Gastroesophageal sphincter (tissue), 4 donors: ENCODE results near the gene CNGB1. TPM values are rescaled to one million over a fixed set of nuclear protein-coding genes. Genes with fewer than 3 reads are reported as not detected.

Experiments used
- ATAC-seq: fragments of 150-250 bp; one replicate; pipeline ENCODE4 v1.9.1; 2016; ENCODE audit warnings: mild to moderate bottlenecking, moderate library complexity
- H3K27ac ChIP-seq, 4 donors: fragments of 200-600 bp; sonication (generic) in 3 of 4; 1 replicate in 3 of 4; 2 replicates in 1 of 4; pipeline ENCODE4 v1.5.1; 2016 to 2019
- H3K27me3 ChIP-seq: fragments of 200-600 bp; sonication (generic); one replicate; pipeline ENCODE4 v1.5.1; 2019
- H3K36me3 ChIP-seq, 2 donors: fragments of 200-600 bp; sonication (generic); one replicate each; pipeline ENCODE4 v1.5.1; 2019; ENCODE audit warnings: control low read depth in 1 of 2
- H3K4me1 ChIP-seq, 3 donors: fragments of 200-600 bp; sonication (generic); 1 replicate in 2 of 3; 2 replicates in 1 of 3; pipeline ENCODE4 v1.5.1; 2016 to 2019; ENCODE audit warnings: control low read depth in 2 of 3
- H3K4me3 ChIP-seq, 2 donors: fragments of 200-600 bp; sonication (generic); one replicate each; pipeline ENCODE4 v1.5.1; 2019; ENCODE audit warnings: mild to moderate bottlenecking in 1 of 2, moderate library complexity in 1 of 2
- H3K9me3 ChIP-seq, 3 donors: fragments of 200-600 bp; sonication (generic); one replicate each; pipeline ENCODE4 v1.5.1; 2017 to 2019; ENCODE audit warnings: control low read depth in 2 of 3
- EP300 ChIP-seq: sonication (generic); formaldehyde crosslinking; IDR thresholded peaks from one replicate; pipeline ENCODE4 v1.6.1; 2017; ENCODE audit warnings: antibody characterized with exemption, mild to moderate bottlenecking
- POLR2A ChIP-seq, 2 donors: fragments of 450-650 bp; IDR thresholded peaks; one replicate each; pipeline ENCODE4 v1.6.1; 2017; ENCODE audit warnings: antibody characterized with exemption in 2 of 2, mild to moderate bottlenecking in 2 of 2, moderate library complexity in 1 of 2
- POLR2AphosphoS5 ChIP-seq: sonication (generic); formaldehyde crosslinking; IDR thresholded peaks from one replicate; pipeline ENCODE4 v1.6.1; 2017; ENCODE audit warnings: antibody characterized with exemption
- whole genome bisulfite sequencing, 2 donors: methylation state at CpG; one replicate each; pipeline ENCODE4 v1.1.5; 2018; ENCODE audit warnings: low coverage in 1 of 2; 5-methylcytosine and 5-hydroxymethylcytosine counted together
- total RNA-seq, 4 donors: library from RNA; depleted of rRNA; stranded (reverse); fragments of >200 nt; gene quantifications; one replicate each; pipeline ENCODE4 v1.1.0, GENCODE V29; 2016
- TF ChIP-seq, protein P1 (sequence below), 4 experiments: fragments of 200-600 bp in 2 of 4; fragments of 450-650 bp in 2 of 4; sonication (generic) in 1 of 4; IDR thresholded peaks; one replicate each; pipeline ENCODE4 v1.5.1; 2017 to 2019; ENCODE audit warnings: antibody characterized with exemption in 4 of 4, mild to moderate bottlenecking in 2 of 4, moderate library complexity in 2 of 4

CNGB1 gene
- total RNA-seq, 4 donors from 2014 or later = 0.15 to 0.67 TPM; not detected in 2

DNA sequence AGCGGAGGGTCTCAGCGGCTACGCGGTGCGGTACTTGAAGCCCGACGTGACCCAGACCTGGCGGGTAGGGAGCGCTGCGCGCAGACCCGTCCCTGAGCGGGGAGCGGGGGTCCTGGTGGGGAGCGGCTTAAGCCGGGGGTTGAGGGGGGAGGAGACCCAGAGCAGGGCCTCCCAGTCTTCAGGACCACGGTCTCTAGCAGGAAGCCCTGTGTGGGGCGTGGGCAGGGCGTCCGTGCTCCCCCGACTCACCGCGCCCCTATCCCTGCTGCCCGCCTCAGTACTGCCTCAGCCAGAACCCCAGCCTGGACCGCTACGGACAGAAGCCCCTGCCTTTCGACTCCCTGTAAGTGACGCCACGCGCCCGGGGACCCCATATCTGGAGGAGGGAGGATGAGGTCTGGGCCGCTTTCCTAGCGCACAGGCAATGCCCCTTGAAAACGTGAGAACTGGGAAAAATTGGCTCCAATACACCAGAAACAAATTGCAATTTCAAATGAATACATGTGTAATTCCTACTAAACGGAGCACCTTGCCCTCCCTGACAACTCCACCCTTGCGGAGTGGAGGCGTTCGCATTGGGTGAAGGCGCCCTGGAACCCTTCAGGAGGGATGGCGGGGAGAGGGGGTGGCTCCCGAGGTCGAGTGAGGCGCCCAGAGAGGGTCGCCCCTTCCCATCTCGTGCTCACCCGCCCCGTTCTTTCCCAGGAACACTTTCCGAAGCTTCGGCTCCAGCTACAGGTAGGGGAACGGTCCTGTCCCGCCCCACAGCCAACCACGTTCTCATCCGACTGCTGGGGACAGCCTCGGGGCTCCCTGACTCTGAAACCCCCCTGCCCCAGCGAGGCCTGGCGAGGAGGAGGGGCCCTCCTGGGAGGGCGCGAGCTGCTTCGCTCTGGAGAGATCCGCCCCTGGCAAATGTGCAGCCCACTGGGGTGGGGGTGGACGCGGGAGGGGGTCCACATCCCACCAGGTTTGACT lies 14.6 kb upstream of the CNGB1 start:
- no peaks in the 10 kb centered on the region for H3K36me3 ChIP-seq
- no peaks in the 10 kb centered on the region for H3K9me3 ChIP-seq
- peak overlapping the region; percentile 58 to 59 for H3K4me3 ChIP-seq
- peak; percentile 49 for ATAC-seq
- whole genome bisulfite sequencing, 2 donors = 29% methylated on average over 9 of the region's 62 CpGs; no CpG with 5 or more reads in 1 of the 2 donors
- no peaks in the 10 kb centered on the region for H3K27me3 ChIP-seq
- peaks cover 0 to 20% (median 5%) of the 10 kb centered on the region in 3 donors for H3K4me1 ChIP-seq
- H3K27ac ChIP-seq = peak overlapping the region in 3 of 4 donors; percentile 71 to 76 (median 76)
- TF ChIP-seq, protein P1, sequence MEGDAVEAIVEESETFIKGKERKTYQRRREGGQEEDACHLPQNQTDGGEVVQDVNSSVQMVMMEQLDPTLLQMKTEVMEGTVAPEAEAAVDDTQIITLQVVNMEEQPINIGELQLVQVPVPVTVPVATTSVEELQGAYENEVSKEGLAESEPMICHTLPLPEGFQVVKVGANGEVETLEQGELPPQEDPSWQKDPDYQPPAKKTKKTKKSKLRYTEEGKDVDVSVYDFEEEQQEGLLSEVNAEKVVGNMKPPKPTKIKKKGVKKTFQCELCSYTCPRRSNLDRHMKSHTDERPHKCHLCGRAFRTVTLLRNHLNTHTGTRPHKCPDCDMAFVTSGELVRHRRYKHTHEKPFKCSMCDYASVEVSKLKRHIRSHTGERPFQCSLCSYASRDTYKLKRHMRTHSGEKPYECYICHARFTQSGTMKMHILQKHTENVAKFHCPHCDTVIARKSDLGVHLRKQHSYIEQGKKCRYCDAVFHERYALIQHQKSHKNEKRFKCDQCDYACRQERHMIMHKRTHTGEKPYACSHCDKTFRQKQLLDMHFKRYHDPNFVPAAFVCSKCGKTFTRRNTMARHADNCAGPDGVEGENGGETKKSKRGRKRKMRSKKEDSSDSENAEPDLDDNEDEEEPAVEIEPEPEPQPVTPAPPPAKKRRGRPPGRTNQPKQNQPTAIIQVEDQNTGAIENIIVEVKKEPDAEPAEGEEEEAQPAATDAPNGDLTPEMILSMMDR (IDR thresholded peaks at IDR 0.05) = no peak
- no peak for TF ChIP-seq POLR2AphosphoS5
- TF ChIP-seq EP300 = no peak
- TF ChIP-seq POLR2A (IDR thresholded peaks at IDR 0.05) = no peak

DNA sequence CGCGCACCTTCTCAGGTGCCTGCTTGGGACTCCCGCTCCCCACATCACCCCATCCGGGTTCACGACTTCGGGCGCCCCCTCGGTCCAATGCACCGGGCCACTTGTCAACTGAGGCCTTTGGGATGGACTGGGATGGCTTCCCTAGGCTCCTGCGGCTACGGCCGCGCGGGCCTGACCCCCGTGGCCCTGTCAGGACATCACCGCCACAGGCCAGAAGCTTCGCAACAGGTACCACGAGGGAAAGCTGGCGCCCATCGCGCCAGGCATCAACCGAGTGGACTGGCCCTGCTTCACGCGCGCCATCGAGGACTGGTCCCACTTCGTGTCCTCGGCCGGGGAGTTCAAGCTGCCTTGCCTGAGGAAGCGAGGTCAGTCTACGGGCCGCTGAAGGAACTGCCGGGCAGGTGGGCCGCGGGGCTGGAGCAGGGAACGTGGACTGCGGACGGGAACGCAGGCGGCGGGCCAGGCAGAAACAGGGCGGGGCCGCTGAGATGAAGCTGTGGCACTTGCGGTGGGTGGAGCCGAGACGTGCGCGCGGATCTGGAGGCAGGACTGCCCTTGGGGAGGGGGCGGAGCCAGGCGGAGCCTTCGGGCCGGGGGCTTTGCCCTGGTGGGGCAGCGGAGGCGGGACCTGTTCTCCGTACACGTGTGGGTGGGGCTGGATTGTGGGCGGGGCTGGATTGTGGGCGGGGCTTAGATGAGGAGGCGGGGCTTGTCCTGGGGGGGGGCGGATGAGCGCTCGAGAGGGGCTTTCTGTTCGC lies 13.7 kb upstream of the CNGB1 start:
- ATAC-seq = peak; percentile 93
- no peaks in the 10 kb centered on the region for H3K27me3 ChIP-seq
- H3K36me3 ChIP-seq = no peaks in the 10 kb centered on the region
- peak overlapping the region; percentile 58 to 59 for H3K4me3 ChIP-seq
- peaks cover 0 to 20% (median 5%) of the 10 kb centered on the region in 3 donors for H3K4me1 ChIP-seq
- peak overlapping the region in 3 of 4 donors; percentile 71 to 76 (median 76) for H3K27ac ChIP-seq
- TF ChIP-seq, protein P1 (IDR thresholded peaks at IDR 0.05) = no peak
- no peak for TF ChIP-seq EP300
- no peak for TF ChIP-seq POLR2A (IDR thresholded peaks at IDR 0.05)
- no peak for TF ChIP-seq POLR2AphosphoS5
- WGBS, 2 donors = 17% methylated on average over 13 of the region's 64 CpGs; no CpG with 5 or more reads in 1 of the 2 donors
- H3K9me3 ChIP-seq = no peaks in the 10 kb centered on the region

DNA sequence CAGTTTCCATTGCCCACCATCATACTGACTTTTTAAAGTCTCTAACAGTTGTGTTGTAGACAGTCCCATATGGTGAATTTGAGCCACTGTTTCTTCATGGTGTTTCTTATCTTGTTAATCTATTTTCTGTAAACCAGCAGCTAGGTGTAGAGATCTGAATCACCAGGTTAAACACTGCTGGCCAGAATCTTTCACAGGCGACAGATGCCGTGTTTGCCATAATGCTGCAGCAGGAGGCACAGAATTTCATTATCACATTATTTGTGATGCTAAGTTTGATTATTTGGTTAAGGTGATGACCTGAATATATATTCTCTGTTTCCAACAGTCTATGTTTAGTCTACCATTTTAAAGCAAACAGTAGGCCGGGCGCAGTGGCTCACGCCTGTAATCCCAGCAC lies 11.5 kb upstream of the CNGB1 start:
- H3K9me3 ChIP-seq = no peaks in the 10 kb centered on the region
- WGBS, 2 donors = 67 to 74% methylated on average over 2 to 4 of the region's 5 CpGs
- H3K4me1 ChIP-seq = peaks cover 0 to 20% (median 5%) of the 10 kb centered on the region in 3 donors
- no peak overlapping the region for H3K27ac ChIP-seq
- no peaks in the 10 kb centered on the region for H3K36me3 ChIP-seq
- no peak overlapping the region for H3K4me3 ChIP-seq
- ATAC-seq = no peak
- H3K27me3 ChIP-seq = no peaks in the 10 kb centered on the region
- TF ChIP-seq, protein P1 (IDR thresholded peaks at IDR 0.05) = no peak
- TF ChIP-seq POLR2AphosphoS5 (no peak), EP300 (no peak), POLR2A (IDR thresholded peaks at IDR 0.05) (no peak)

DNA sequence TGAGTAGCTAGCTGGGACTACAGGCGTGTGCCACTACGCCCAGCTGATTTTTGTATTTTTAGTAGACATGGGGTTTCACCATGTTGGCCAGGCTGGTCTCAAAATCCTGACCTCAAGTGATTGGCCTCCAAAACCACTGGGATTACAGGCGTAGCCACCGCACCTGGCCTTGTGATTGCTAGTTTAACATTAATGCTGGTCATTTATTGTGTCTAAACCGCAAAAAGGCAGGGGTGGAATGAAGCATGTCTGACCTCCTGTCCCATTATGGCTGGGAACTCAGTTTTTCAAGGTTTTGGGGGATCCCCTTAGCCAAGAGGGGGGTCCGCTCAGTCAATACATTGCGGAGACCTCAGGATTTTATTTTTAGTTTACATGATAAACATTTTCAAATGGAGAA lies 10.7 kb upstream of the CNGB1 start:
- no peak for ATAC-seq
- Histone ChIP-seq H3K27me3 (no peaks in the 10 kb centered on the region), H3K4me3 (no peak overlapping the region), H3K36me3 (no peaks in the 10 kb centered on the region), H3K27ac (no peak overlapping the region), H3K9me3 (no peaks in the 10 kb centered on the region), H3K4me1 (peaks cover 0 to 21% (median 5%) of the 10 kb centered on the region in 3 donors)
- 87 to 100% methylated on average over 1 to 5 of the region's 7 CpGs for WGBS, 2 donors
- TF ChIP-seq, protein P1 (IDR thresholded peaks at IDR 0.05) = no peak
- TF ChIP-seq POLR2A (IDR thresholded peaks at IDR 0.05) = no peak
- no peak for TF ChIP-seq POLR2AphosphoS5
